Activated naive CD8-positive, alpha-beta T cell treated with anti-CD3 and anti-CD28 coated beads, Interleukin-2, amount 10 ng/mL, durations not matched to agents 7 days and 5 days (primary cell): Measurements from ENCODE around the gene SHTN1. TPM values are rescaled to one million over a fixed set of nuclear protein-coding genes. Genes with fewer than 3 reads are reported as not detected.

Experiments
- ATAC-seq: fragments of 150-1000 bp; cut with Tn5 transposase; one replicate; pipeline ENCODE4 v1.10.0; 2021; ENCODE audit warnings: low read depth, moderate library complexity
- POLR2A ChIA-PET: fragments of 350-600 bp; sonication (Branson Sonifier 250); formaldehyde crosslinking; loops from one replicate; lab custom pipeline; 2021; ENCODE audit warnings: antibody characterized with exemption; lab: Charles Lee
- DNase-seq: peaks from one replicate; pipeline ENCODE4 v3.0.0; 2021
- H3K27ac Mint-ChIP-seq: one replicate; pipeline ENCODE4 v1.8.0; 2022; ENCODE audit warnings: mild to moderate bottlenecking, mixed read lengths
- H3K27me3 Mint-ChIP-seq: one replicate; pipeline ENCODE4 v1.8.0; 2022; ENCODE audit warnings: mild to moderate bottlenecking, moderate library complexity, mixed read lengths
- H3K36me3 Mint-ChIP-seq: one replicate; pipeline ENCODE4 v1.8.0; 2021; ENCODE audit warnings: mild to moderate bottlenecking, mixed read lengths
- H3K4me1 Mint-ChIP-seq: one replicate; pipeline ENCODE4 v1.8.0; 2021; ENCODE audit warnings: mixed read lengths
- H3K4me3 Mint-ChIP-seq: one replicate; pipeline ENCODE4 v1.8.0; 2022; ENCODE audit warnings: mild to moderate bottlenecking, moderate library complexity, mixed read lengths
- H3K9me3 Mint-ChIP-seq: one replicate; pipeline ENCODE4 v1.8.0; 2021; ENCODE audit warnings: mixed read lengths
- total RNA-seq, 2 experiments: library from RNA; stranded (reverse); gene quantifications; one replicate each; pipeline ENCODE4 v1.2.3, GENCODE V29; 2021

Gene SHTN1
- total RNA-seq, 2 experiments from 2014 or later = 0.54 to 0.61 TPM

DNA sequence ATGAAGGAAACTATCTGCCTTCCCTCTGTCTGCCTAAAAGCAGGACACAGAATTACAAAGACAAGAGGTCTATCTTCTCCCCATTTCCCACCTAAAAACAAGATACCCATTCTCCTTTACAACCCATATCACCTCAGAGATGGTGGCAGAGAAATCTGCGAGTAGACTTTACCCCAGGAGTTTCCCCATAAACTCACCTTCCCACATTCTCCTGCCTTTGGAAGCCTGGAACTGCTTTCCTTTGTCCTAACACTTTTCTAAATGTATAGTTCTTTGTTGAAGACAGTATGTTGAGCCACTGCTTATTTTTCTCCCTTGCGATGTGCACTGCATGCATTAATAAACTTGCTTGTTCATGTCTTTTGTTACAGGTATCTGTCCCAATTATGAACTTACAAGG, 8.0 kb downstream of the SHTN1 start:
- ATAC-seq (no peak), DNase-seq (no peak)
- no peaks in the 10 kb centered on the region for H3K9me3 Mint-ChIP-seq
- no peak overlapping the region for H3K27ac Mint-ChIP-seq
- no peaks in the 10 kb centered on the region for H3K4me1 Mint-ChIP-seq
- H3K27me3 Mint-ChIP-seq = peaks cover 8% of the 10 kb centered on the region
- POLR2A ChIA-PET = no interaction called here
- H3K36me3 Mint-ChIP-seq = no peaks in the 10 kb centered on the region
- no peak overlapping the region for H3K4me3 Mint-ChIP-seq

DNA sequence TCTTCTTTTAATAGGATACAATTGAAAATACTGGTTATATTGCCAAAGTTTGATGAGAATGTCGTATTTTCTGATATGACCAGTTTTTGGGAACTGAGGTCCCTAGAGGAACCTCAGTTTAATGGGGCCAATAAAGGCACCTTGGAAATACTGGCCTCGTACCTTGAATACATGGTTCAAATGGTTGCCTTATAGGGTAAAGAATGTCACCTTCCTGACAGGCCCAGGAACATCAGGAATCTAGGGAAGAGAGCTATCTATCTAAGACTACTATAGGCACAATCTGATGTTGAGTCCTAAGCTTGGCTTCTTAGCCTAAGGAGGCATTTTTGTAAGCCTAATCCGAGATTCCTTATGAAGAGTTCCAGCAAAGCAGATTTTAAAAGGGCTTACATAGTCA, 9.3 kb downstream of the SHTN1 start:
- Mint-ChIP-seq H3K4me3 (no peak overlapping the region), H3K36me3 (no peaks in the 10 kb centered on the region), H3K27me3 (peaks cover 8% of the 10 kb centered on the region), H3K4me1 (no peaks in the 10 kb centered on the region), H3K27ac (no peak overlapping the region), H3K9me3 (no peaks in the 10 kb centered on the region)
- ATAC-seq (no peak), DNase-seq (no peak)
- POLR2A ChIA-PET = no interaction called here

DNA sequence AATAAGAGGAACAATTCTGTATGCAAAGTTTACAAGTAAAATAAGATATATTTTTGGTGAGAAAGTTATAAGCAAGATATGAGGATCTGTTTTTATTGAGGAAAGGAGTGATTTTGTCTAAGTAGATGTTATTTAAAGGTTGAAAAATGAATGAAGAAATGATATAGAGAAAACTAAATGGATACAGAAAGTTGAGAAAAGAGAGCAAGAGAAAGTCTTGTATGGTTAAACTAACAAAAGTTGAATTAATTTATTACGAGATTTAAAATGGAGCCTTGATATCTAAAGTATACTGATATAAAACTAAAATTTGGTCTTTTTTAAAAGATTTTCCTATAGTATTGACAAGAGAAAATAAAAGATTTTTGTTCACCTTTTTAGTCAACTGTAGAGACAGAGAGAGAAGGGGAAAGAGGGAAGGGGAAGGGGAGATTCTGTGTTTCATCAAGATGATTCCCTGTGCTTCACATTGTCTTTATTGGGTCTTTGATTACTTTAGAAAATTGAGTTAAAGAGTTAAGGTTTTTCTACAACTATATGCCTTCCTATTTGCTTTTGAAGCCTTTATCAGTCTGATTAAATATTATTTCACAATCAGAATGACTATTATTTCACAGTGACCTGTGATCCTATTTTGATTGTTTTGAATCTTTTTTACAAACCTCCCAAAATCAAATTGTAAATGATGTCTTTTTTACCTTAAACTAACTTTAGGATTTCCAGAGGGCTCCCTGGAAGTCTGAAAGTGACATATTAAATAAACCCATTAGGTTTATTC, 10.7 kb downstream of the SHTN1 start:
- H3K27me3 Mint-ChIP-seq = peaks cover 8% of the 10 kb centered on the region
- no peak overlapping the region for H3K4me3 Mint-ChIP-seq
- POLR2A ChIA-PET = no interaction called here
- no peaks in the 10 kb centered on the region for H3K36me3 Mint-ChIP-seq
- DNase-seq (no peak), ATAC-seq (no peak)
- no peak overlapping the region for H3K27ac Mint-ChIP-seq
- H3K4me1 Mint-ChIP-seq = no peaks in the 10 kb centered on the region
- H3K9me3 Mint-ChIP-seq = no peaks in the 10 kb centered on the region

- ATAC-seq = no peak
- H3K9me3 Mint-ChIP-seq = no peaks in the 10 kb centered on the region
- no peak for DNase-seq
- H3K27me3 Mint-ChIP-seq = peaks cover 8% of the 10 kb centered on the region
- H3K27ac Mint-ChIP-seq = no peak overlapping the region
- no peaks in the 10 kb centered on the region for H3K4me1 Mint-ChIP-seq
- no peaks in the 10 kb centered on the region for H3K36me3 Mint-ChIP-seq
- H3K4me3 Mint-ChIP-seq = no peak overlapping the region
- POLR2A ChIA-PET = no interaction called here
These were observed 11.4 kb downstream of the SHTN1 start for GRCh38 chr10:116993610-116994009.

- no peak for DNase-seq
- no peaks in the 10 kb centered on the region for H3K4me1 Mint-ChIP-seq
- no peaks in the 10 kb centered on the region for H3K36me3 Mint-ChIP-seq
- no peak overlapping the region for H3K27ac Mint-ChIP-seq
- POLR2A ChIA-PET = no interaction called here
- H3K27me3 Mint-ChIP-seq = peaks cover 8% of the 10 kb centered on the region
- no peak for ATAC-seq
- H3K4me3 Mint-ChIP-seq = no peak overlapping the region
- H3K9me3 Mint-ChIP-seq = no peaks in the 10 kb centered on the region
These were observed 12.8 kb downstream of the SHTN1 start for GRCh38 chr10:116992183-116992582.

- H3K4me3 Mint-ChIP-seq = no peak overlapping the region
- no peak for ATAC-seq
- no peaks in the 10 kb centered on the region for H3K4me1 Mint-ChIP-seq
- POLR2A ChIA-PET = no interaction called here
- H3K9me3 Mint-ChIP-seq = no peaks in the 10 kb centered on the region
- H3K27ac Mint-ChIP-seq = no peak overlapping the region
- DNase-seq = no peak
- H3K27me3 Mint-ChIP-seq = peaks cover 8% of the 10 kb centered on the region
- H3K36me3 Mint-ChIP-seq = no peaks in the 10 kb centered on the region
These were observed 14.6 kb downstream of the SHTN1 start for GRCh38 chr10:116990276-116990800.

DNA sequence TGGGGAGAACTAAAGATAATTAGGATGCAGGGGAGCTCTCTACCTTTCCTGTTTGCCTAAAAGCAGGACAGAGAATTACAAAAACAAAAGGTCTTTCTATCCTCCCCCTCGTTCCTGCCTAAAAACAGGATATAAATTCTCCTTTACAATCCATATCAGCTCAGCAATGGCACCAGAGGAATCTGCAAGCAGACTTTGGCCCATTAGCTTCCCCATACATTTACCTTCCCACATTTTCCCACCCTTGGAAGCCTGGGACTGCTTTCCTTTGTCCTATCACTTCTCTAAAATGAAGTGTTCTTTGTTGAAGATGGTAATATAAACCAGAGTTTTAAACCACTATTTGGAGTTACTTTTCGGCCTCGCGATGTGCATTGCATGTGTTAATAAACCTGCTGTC, 15.5 kb downstream of the SHTN1 start:
- Mint-ChIP-seq H3K36me3 (no peaks in the 10 kb centered on the region), H3K27me3 (peaks cover 8% of the 10 kb centered on the region), H3K4me3 (no peak overlapping the region), H3K27ac (no peak overlapping the region), H3K4me1 (no peaks in the 10 kb centered on the region), H3K9me3 (no peaks in the 10 kb centered on the region)
- POLR2A ChIA-PET = no interaction called here
- DNase-seq (no peak), ATAC-seq (no peak)

DNA sequence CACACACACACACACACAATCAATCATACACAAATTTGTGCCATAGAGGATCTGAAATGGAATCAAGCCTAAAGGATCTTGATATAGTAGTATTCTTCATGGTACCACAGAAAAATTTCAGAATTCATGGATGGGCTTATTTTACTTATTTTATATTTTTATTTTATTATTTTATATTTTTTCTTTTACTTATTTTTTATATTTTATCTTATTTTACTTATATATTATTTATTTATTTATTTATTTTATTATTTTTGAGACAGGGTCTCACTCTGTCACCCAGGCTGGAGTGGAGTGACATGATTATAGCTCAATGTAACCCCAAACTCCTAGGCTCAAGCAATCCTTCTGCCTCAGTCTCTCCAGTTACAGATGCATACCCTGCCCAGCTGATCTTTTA, 16.7 kb downstream of the SHTN1 start:
- no peaks in the 10 kb centered on the region for H3K4me1 Mint-ChIP-seq
- DNase-seq (no peak), ATAC-seq (no peak)
- H3K36me3 Mint-ChIP-seq = no peaks in the 10 kb centered on the region
- H3K27me3 Mint-ChIP-seq = peaks cover 4% of the 10 kb centered on the region
- POLR2A ChIA-PET = no interaction called here
- H3K4me3 Mint-ChIP-seq = no peak overlapping the region
- no peaks in the 10 kb centered on the region for H3K9me3 Mint-ChIP-seq
- H3K27ac Mint-ChIP-seq = no peak overlapping the region

DNA sequence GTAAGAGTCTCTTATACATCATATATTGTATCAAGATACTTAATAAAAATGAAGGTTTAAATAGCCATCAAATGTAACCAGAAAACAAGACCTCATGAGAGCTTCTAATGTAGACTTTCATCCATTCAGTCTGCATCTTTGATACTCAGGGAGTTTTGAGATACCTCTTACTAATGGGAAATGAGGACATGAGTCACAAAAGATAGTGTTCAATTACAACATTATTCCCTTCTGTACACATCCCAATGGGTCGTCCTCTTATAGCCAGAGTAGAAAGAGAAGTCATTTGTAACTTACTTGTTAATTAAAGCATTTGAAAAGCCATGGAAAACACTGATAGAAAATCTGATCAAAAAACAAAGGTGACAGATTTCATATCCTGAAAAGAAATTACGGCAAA, 19.4 kb downstream of the SHTN1 start:
- DNase-seq (no peak), ATAC-seq (no peak)
- no peaks in the 10 kb centered on the region for H3K4me1 Mint-ChIP-seq

DNA sequence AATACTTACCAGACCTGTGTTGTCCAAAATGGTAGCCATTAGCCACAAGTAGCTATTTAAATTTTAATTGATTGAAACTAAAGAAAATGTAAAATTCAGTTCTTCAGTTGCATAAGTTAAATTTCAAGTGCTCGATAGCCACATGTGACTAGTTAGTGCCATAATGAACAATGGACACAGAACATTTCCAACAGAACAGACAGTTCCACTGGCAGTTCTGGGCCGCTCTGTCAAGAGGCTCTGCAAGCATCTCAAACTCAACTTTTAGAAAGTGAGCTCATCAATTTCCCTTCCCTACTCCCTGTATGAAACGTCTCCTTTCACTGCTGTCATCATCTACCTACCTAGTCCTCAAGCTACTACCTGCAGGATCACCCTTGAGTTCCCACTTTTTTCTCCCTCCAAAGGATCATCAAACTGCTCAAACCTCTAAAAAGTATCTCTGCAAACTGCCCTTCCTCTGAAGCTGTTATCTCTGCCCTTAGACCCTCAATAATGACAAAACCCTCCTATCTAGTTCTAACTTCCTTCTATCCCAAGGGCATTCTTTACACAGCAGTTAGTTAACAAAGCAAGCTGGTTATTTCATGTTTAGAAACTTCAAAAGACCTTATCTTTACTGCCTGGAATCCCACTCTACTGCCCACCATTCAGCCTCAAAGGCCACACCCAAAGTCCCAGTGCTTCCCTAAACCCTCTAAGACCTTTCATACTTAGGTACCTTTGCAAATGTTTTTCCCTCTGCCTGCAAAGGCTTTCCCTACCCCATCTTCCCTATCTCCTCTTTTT, 20.6 kb downstream of the SHTN1 start:
- Mint-ChIP-seq H3K9me3 (no peaks in the 10 kb centered on the region), H3K4me3 (no peak overlapping the region), H3K27me3 (no peaks in the 10 kb centered on the region), H3K36me3 (no peaks in the 10 kb centered on the region), H3K4me1 (no peaks in the 10 kb centered on the region), H3K27ac (no peak overlapping the region)
- DNase-seq = no peak
- POLR2A ChIA-PET = no interaction called here
- no peak for ATAC-seq

More for the DNA sequence above, 19.4 kb downstream of the SHTN1 start:
- no peaks in the 10 kb centered on the region for H3K36me3 Mint-ChIP-seq
- POLR2A ChIA-PET = no interaction called here
- no peak overlapping the region for H3K4me3 Mint-ChIP-seq
- no peaks in the 10 kb centered on the region for H3K9me3 Mint-ChIP-seq
- no peaks in the 10 kb centered on the region for H3K27me3 Mint-ChIP-seq
- no peak overlapping the region for H3K27ac Mint-ChIP-seq

DNA sequence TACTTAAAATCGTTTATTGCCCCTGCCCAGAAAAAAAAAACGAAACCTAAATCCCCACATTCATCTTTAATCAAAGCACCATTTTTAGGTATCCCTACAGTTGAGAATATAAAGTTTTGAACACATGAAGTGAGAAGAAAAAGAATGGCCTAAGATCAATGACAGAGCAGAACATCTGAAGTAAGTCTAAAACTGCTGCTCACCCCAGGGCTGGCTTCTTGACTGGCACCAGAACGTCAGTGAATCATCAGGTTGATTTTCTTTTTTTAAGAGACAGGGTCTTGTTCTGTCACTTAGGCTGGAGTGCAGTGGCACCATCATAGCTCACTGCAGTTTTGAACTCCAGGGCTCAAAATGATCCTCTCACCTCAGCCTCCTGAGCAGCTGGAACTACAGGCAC, 24.9 kb downstream of the SHTN1 start:
- no peaks in the 10 kb centered on the region for H3K27me3 Mint-ChIP-seq
- no peaks in the 10 kb centered on the region for H3K9me3 Mint-ChIP-seq
- POLR2A ChIA-PET = no interaction called here
- no peak overlapping the region for H3K4me3 Mint-ChIP-seq
- no peak for ATAC-seq
- no peaks in the 10 kb centered on the region for H3K36me3 Mint-ChIP-seq
- H3K27ac Mint-ChIP-seq = no peak overlapping the region
- no peak for DNase-seq
- H3K4me1 Mint-ChIP-seq = no peaks in the 10 kb centered on the region

- Mint-ChIP-seq H3K27ac (no peak overlapping the region), H3K9me3 (no peaks in the 10 kb centered on the region), H3K4me3 (no peak overlapping the region), H3K4me1 (no peaks in the 10 kb centered on the region), H3K36me3 (no peaks in the 10 kb centered on the region), H3K27me3 (peaks cover 2% of the 10 kb centered on the region)
- ATAC-seq = no peak
- POLR2A ChIA-PET = no interaction called here
- no peak for DNase-seq
These were observed 26.1 kb downstream of the SHTN1 start for GRCh38 chr10:116978901-116979300.

DNA sequence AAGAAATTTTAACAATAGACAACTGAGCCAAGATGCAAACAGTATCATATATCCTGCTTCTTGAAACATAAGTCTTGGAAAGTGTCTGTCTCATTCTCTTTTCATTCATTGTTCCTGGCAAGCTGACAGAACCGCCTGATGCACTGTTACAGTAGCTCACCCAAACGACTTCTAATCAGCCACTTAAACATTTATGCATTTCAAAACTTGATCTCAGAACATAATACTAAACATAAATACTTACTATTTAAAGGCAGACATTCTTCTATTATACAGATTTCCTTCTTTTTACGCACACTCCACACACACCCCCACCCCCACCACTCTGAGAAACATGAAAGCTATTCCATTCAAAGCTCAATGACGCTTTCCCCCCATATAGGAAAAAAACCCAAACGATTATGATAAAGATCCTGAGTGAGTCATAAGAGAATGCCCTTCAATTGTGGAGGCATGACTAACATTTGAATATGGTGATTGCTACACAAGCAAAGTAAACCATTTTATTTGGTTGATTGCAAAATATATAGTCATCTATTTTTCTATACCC, 30.5 kb downstream of the SHTN1 start:
- Mint-ChIP-seq H3K27me3 (peaks cover 2% of the 10 kb centered on the region), H3K27ac (no peak overlapping the region), H3K4me1 (no peaks in the 10 kb centered on the region), H3K4me3 (no peak overlapping the region), H3K36me3 (no peaks in the 10 kb centered on the region), H3K9me3 (no peaks in the 10 kb centered on the region)
- POLR2A ChIA-PET = no interaction called here
- ATAC-seq (no peak), DNase-seq (no peak)
